Vagina (tissue), 2 donors: ENCODE data around the gene NDUFB8.

ENCODE experiments used
- CTCF ChIP-seq, 3 experiments: fragments of 450-650 bp in 2 of 3; fragments of 200-600 bp in 1 of 3; sonication (generic) in 1 of 3; IDR thresholded peaks; one replicate each; pipeline ENCODE4 v1.5.1; 2017 to 2019; ENCODE audit warnings: antibody characterized with exemption in 3 of 3, mild to moderate bottlenecking in 2 of 3, moderate library complexity in 2 of 3
- POLR2A ChIP-seq, 2 donors: fragments of 450-650 bp; IDR thresholded peaks; one replicate each; pipeline ENCODE4 v1.6.1; 2017; ENCODE audit warnings: antibody characterized with exemption in 2 of 2, mild to moderate bottlenecking in 2 of 2, moderate library complexity in 2 of 2
- POLR2AphosphoS5 ChIP-seq, 2 donors: sonication (generic); formaldehyde crosslinking; IDR thresholded peaks; one replicate each; pipeline ENCODE4 v1.9.0; 2017; ENCODE audit warnings: antibody characterized with exemption in 2 of 2, mild to moderate bottlenecking in 2 of 2, low read depth in 1 of 2; ENCODE audit not compliant: insufficient read depth in 1 of 2

- no peak for TF ChIP-seq POLR2A (IDR thresholded peaks at IDR 0.05)
- no peak for TF ChIP-seq CTCF (IDR thresholded peaks at IDR 0.05)
- no peak for TF ChIP-seq POLR2AphosphoS5 (IDR thresholded peaks at IDR 0.05; ENCODE audit: insufficient read depth in 1 of 2, low read depth in 1 of 2)
Observed at GRCh38 chr10:100561005-100561404, 31.3 kb upstream of the NDUFB8 start.
